Measurements from ENCODE around the gene SRSF2.

DNA sequence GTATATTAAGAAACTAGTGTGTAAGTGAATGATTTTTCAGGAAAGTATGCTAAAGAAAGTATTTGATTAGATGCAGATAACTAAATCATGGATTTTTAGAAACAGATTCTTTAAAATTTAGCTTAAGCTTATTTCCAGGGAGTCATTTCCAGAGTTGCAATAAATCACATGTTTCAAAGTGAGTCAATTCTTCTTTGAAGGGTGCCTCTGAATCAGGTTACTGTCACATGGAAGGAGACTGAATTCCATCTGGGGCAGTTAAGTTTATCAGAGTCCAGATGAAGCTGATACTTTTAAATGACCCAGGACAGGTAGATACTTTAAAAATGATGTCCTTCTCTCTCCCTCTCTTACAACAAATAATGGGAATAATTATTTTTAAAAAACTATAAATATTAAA lies 5.8 kb upstream of the SRSF2 start:
- TF ChIP-seq CTCF (IDR thresholded peaks at IDR 0.05) = no peak
- no peak for TF ChIP-seq POLR2A (IDR thresholded peaks at IDR 0.05)
